ENCODE results near the gene MISP.

MISP gene

GRCh38 chr19:747432-748273 lies 3.3 kb upstream of the MISP start:
- no peak for DNase-seq

GRCh38 chr19:748274-748598 lies 2.7 kb upstream of the MISP start:
- DNase-seq: no peak

GRCh38 chr19:749811-750210 lies 1.1 kb upstream of the MISP start:
- no peak for DNase-seq

GRCh38 chr19:751501-752341 lies 809 bp downstream of the MISP start:
- no peak for DNase-seq

- no peak for DNase-seq
Measured at GRCh38 chr19:752652-753517, 2.0 kb downstream of the MISP start.

GRCh38 chr19:754530-754929 lies 3.6 kb downstream of the MISP start:
- no peak for DNase-seq

- no peak for DNase-seq
Measured at GRCh38 chr19:755063-755462, 4.2 kb downstream of the MISP start.

GRCh38 chr19:756236-756635 lies 5.3 kb downstream of the MISP start:
- peak; percentile 50 for DNase-seq

- DNase-seq: no peak
Measured at GRCh38 chr19:756821-757688, 6.1 kb downstream of the MISP start.

- DNase-seq: no peak
Measured at GRCh38 chr19:757811-758668, 7.1 kb downstream of the MISP start.

- DNase-seq: no peak
Measured at GRCh38 chr19:763181-763580, 12.3 kb downstream of the MISP start.

GRCh38 chr19:763869-764268 lies 13.0 kb downstream of the MISP start:
- no peak for DNase-seq

- no peak for DNase-seq
Measured at GRCh38 chr19:764301-764700, 13.4 kb downstream of the MISP start.

- DNase-seq: no peak
Measured at GRCh38 chr19:765179-765738, 14.3 kb downstream of the MISP start.

- DNase-seq: no peak
Measured at GRCh38 chr19:768424-768823, 17.5 kb downstream of the MISP start.

- DNase-seq: no peak
Measured at GRCh38 chr19:769616-770015, 18.7 kb downstream of the MISP start.

- peak; percentile 48 for DNase-seq
Measured at GRCh38 chr19:771332-771785, 20.4 kb downstream of the MISP start.

- DNase-seq: no peak
Measured at GRCh38 chr19:772063-772462, 21.2 kb downstream of the MISP start.

GRCh38 chr19:772730-773436 lies 22.0 kb downstream of the MISP start:
- no peak for DNase-seq

- no peak for DNase-seq
Measured at GRCh38 chr19:776549-776948, 25.6 kb downstream of the MISP start.

Data from stimulated activated CD8-positive, alpha-beta memory T cell treated with anti-CD3 and anti-CD28 coated beads, Interleukin-4, amount 100 ng/mL, for 48 hours (primary cell).